ENCODE measurements around the gene TBCD. TPM values are rescaled to one million over a fixed set of nuclear protein-coding genes. Genes with fewer than 3 reads are reported as not detected.

Gene TBCD
- total RNA-seq, 1 donor from 2014 or later, result 125 TPM

DNA sequence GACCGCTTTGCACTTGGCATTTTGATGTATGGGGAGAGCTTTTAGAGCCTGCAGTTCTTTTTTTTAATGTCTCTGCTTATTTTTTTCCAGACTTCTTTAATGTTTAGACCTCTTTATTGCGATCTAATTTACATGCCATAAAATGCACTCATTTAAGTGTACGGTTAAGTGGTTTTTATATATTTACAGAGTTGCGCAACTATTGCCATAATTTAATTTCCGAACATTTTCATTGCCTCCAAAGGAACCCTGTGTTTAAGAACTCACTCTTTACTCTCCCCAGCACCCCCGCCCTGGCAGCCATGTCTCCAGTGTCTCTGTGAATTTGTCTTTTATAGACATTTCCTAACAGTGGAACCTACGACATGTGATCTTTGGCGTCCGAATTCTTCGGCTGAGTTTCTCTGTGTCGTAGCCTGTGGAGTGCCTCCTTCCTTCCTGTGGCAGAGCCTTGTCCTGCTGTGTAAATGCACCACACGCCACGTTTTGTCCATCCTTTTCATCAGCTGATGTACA, 64.0 kb downstream of the TBCD start:
- intact Hi-C loops (cut with micrococcal nuclease), result no loop called here
- peaks cover 7% of the 10 kb centered on the region for H3K9me3 Mint-ChIP-seq
- no peak overlapping the region for H3K4me3 Mint-ChIP-seq (ENCODE audit: low read depth)
- peaks cover 5% of the 10 kb centered on the region for H3K4me1 Mint-ChIP-seq (ENCODE audit: low read depth)
- H3K27ac Mint-ChIP-seq, result no peak overlapping the region
- no peaks in the 10 kb centered on the region for H3K27me3 Mint-ChIP-seq (ENCODE audit: low read depth)
- DNase-seq (ENCODE audit: low spot score), result no peak
- peaks cover 65% of the 10 kb centered on the region for H3K36me3 Mint-ChIP-seq (ENCODE audit: low read depth)

DNA sequence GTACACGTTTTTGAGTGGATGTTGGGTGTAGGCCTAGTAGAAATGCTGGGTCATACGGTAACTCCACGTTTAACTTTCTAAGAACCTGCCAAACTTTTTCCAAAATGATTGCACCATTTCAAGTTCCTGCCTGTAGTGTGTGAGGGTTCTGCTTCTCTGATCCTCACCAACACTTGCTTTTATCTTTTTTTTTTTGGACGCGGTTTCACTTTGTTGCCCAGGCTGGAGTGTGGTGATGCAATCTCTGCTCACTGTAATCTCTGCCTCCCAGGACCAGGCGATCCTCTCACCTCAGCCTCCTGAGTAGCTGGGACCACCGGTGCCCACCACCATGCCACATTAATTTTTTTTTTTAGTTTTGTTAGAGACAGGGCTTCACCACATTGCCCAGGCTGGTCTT, 64.5 kb downstream of the TBCD start:
- peaks cover 71% of the 10 kb centered on the region for H3K36me3 Mint-ChIP-seq (ENCODE audit: low read depth)
- no peaks in the 10 kb centered on the region for H3K27me3 Mint-ChIP-seq (ENCODE audit: low read depth)
- H3K4me1 Mint-ChIP-seq (ENCODE audit: low read depth), result peaks cover 5% of the 10 kb centered on the region
- no peak for DNase-seq (ENCODE audit: low spot score)
- intact Hi-C loops (cut with micrococcal nuclease), result no loop called here
- H3K4me3 Mint-ChIP-seq (ENCODE audit: low read depth), result no peak overlapping the region
- H3K9me3 Mint-ChIP-seq, result peaks cover 7% of the 10 kb centered on the region
- H3K27ac Mint-ChIP-seq, result no peak overlapping the region

DNA sequence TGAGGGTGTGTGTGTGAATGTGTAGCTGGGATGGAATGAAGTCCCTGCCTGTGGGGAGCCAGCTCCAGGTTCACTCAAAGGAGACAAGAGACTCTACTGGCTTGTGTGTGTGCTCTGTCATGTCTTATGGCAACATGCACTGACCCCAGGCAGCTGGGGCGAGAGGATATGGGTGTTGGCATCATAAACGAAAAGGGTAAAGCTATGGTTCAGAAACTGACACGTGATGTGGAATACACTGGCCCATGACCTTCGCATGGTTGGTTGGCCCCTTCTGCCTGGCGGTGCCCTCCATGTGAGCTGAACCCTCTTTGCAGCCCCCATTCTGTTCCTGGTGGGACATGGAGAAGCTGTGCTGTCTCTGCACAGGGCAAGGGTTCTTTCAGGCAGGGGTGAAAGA, 66.1 kb downstream of the TBCD start:
- H3K4me3 Mint-ChIP-seq (ENCODE audit: low read depth), result no peak overlapping the region
- DNase-seq (ENCODE audit: low spot score), result no peak
- peaks cover 81% of the 10 kb centered on the region for H3K36me3 Mint-ChIP-seq (ENCODE audit: low read depth)
- peaks cover 5% of the 10 kb centered on the region for H3K4me1 Mint-ChIP-seq (ENCODE audit: low read depth)
- intact Hi-C loops (cut with micrococcal nuclease), result no loop called here
- no peak overlapping the region for H3K27ac Mint-ChIP-seq
- no peaks in the 10 kb centered on the region for H3K27me3 Mint-ChIP-seq (ENCODE audit: low read depth)
- peaks cover 7% of the 10 kb centered on the region for H3K9me3 Mint-ChIP-seq

DNA sequence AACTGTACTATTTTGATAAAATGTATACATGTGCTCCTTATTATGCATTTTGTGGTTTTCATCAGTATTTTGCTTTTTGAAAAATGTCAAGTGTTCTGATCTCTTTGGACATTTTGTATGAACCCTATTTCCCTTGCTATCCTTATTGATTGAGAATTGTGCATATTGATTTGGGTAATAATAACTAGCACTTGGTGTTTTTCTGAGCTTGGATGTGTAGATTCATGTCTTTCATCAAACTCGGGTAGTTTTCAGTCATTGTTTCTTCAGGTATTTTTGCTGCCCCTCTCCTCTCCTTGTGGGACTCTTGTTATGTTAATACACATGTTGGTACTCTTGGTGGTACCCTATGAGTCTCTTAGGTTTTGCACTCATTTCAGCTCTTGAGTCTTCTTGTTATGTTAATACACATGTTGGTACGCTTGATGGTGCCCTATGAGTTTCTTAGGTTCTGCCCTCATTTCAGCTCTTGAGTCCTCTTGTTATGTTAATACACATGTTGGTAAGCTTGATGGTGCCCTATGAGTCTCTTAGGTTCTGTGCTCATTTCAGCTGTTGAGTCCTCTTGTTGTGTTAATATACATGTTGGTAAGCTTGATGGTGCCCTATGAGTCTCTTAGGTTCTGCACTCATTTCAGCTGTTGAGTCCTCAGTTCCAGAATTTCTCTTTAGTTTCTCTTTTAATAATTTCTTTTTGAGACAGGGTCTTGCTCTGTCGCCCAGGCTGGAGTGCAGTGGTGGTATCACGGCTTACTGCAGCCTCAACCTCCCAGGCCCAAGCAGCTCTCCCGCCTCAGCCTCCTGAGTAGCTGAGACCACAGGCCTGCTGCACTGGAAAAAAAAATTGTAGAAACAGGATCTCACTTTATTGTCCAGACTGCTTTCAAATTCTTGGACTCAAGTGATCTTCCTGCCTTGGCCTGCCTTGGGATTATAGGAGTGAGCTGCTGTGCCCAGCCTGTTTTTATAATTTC, 68.7 kb downstream of the TBCD start:
- Mint-ChIP-seq H3K9me3 (peaks cover 7% of the 10 kb centered on the region), H3K4me3 (ENCODE audit: low read depth) (no peak overlapping the region), H3K36me3 (ENCODE audit: low read depth) (peaks cover 63% of the 10 kb centered on the region), H3K27ac (no peak overlapping the region), H3K27me3 (ENCODE audit: low read depth) (no peaks in the 10 kb centered on the region), H3K4me1 (ENCODE audit: low read depth) (peaks cover under 1% of the 10 kb centered on the region)
- intact Hi-C loops (cut with micrococcal nuclease), result no loop called here
- DNase-seq (ENCODE audit: low spot score), result no peak

DNA sequence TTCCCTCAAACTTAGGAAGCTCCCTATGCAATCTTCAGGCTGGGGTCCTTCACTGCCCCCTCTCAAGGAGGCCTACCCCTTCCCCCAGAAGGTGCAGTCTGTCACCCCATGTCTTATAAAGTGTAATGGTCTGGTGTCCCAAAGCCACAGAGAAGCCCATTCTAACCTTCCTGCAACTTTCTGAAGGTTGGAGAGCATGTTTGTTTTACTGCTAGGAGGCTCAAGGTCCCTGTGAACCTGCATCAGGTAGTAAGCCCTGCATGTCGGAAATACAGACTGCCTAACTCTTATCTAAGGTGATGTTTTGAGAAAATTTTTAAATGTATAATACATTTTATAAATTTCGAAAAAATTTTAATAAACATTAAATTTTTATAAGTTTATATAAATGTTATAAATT, 69.7 kb downstream of the TBCD start:
- no peak for DNase-seq (ENCODE audit: low spot score)
- Mint-ChIP-seq H3K4me1 (ENCODE audit: low read depth) (no peaks in the 10 kb centered on the region), H3K36me3 (ENCODE audit: low read depth) (peaks cover 53% of the 10 kb centered on the region), H3K9me3 (peaks cover 7% of the 10 kb centered on the region), H3K27me3 (ENCODE audit: low read depth) (no peaks in the 10 kb centered on the region), H3K27ac (no peak overlapping the region), H3K4me3 (ENCODE audit: low read depth) (no peak overlapping the region)
- intact Hi-C loops (cut with micrococcal nuclease), result no loop called here

DNA sequence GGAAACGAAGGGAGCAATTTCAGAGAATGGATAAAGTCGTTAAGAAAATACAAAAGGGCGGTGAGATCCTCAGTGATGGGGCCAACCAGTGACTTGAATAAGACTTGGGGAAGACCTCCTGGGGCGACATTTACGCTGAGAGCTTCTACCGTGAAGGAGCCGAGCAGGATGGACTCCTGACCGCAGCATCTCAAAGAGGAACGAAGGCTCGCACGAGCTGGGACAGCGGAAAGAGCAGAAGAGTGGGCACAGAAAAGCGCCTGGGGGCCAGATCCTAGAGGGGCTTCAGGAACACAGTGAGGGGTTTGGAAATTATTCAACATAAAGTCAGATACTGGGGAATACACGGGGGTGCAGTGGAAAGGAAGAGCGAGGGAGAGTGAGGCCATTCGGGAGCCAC, 70.4 kb downstream of the TBCD start:
- no peak overlapping the region for H3K27ac Mint-ChIP-seq
- peaks cover 52% of the 10 kb centered on the region for H3K36me3 Mint-ChIP-seq (ENCODE audit: low read depth)
- intact Hi-C loops (cut with micrococcal nuclease), result no loop called here
- no peaks in the 10 kb centered on the region for H3K27me3 Mint-ChIP-seq (ENCODE audit: low read depth)
- H3K4me3 Mint-ChIP-seq (ENCODE audit: low read depth), result no peak overlapping the region
- peaks cover 3% of the 10 kb centered on the region for H3K4me1 Mint-ChIP-seq (ENCODE audit: low read depth)
- peaks cover 7% of the 10 kb centered on the region for H3K9me3 Mint-ChIP-seq
- DNase-seq (ENCODE audit: low spot score), result no peak

DNA sequence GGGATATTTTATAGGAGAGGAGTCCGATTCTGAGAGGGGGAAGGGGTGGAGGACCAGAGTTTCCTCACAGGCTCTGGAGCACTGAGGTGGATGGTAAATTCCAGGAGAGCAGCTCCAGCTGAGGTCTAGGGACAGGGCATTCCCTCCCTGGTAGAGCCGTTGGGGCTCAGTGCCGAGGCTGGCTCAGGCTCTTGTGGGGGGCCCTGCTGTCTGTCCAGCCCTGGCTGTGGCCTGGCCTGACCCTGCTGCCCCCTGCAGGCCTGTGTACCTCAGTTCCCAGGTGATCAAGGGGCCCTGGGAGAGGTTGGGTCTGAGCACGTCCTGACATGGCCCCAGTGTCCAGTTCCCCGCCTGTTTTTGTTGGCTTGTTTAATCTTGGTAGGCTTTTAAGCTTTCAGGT, 71.1 kb downstream of the TBCD start:
- peaks cover 54% of the 10 kb centered on the region for H3K36me3 Mint-ChIP-seq (ENCODE audit: low read depth)
- no peak overlapping the region for H3K27ac Mint-ChIP-seq
- H3K9me3 Mint-ChIP-seq, result peaks cover 12% of the 10 kb centered on the region
- H3K27me3 Mint-ChIP-seq (ENCODE audit: low read depth), result no peaks in the 10 kb centered on the region
- intact Hi-C loops (cut with micrococcal nuclease), result no loop called here
- peaks cover 3% of the 10 kb centered on the region for H3K4me1 Mint-ChIP-seq (ENCODE audit: low read depth)
- H3K4me3 Mint-ChIP-seq (ENCODE audit: low read depth), result no peak overlapping the region
- DNase-seq (ENCODE audit: low spot score), result no peak

DNA sequence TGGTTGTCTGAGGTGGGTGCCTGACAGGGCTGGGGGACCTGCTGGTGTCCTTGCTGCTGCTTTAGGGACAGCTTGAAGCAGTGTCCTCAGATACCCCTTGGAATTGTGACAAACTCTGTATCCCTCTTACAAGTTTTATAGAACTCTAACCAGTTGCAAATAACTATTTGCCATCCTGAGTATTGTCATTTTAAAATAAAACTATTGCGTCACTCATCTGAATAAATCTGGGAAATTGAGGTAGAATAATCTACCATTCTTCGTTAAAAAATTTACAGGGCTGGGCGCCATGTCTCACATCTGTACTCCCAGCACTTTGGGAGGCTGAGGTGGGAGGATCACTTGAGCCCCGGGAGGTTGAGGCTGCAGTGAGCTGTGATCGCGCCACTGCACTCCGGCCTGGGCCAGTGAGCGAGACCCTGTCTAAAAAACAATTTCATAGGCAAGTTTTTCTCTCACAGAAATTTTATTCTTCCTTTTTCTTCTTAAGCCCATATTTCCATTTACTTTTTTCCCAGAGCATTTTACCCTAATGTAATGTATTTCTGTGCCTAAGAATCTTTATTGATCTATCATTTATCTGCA, 73.8 kb downstream of the TBCD start:
- no peak for DNase-seq (ENCODE audit: low spot score)
- H3K4me3 Mint-ChIP-seq (ENCODE audit: low read depth), result no peak overlapping the region
- no peaks in the 10 kb centered on the region for H3K27me3 Mint-ChIP-seq (ENCODE audit: low read depth)
- intact Hi-C loops (cut with micrococcal nuclease), result no loop called here
- H3K4me1 Mint-ChIP-seq (ENCODE audit: low read depth), result peaks cover 3% of the 10 kb centered on the region
- H3K9me3 Mint-ChIP-seq, result peaks cover 6% of the 10 kb centered on the region
- H3K27ac Mint-ChIP-seq, result no peak overlapping the region
- H3K36me3 Mint-ChIP-seq (ENCODE audit: low read depth), result peaks cover 42% of the 10 kb centered on the region

DNA sequence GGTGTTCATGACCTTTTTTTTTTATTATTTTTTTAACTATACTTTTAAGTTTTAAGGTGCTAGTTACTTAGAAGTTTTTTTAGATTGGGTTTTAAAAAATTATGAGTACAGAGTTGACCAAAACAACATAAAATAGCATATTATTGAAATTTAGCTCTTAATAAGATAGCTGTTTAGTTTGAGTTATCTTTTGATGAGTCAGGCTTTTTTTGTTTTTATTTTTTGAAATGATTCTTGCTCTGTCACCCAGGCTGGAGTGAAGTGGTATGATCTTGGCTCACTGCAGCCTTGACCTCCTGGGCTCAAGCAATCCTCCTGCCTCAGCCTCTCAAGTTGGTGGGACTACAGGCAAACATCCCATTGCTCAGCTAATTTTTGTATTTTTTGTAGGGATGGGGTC, 74.3 kb downstream of the TBCD start:
- Mint-ChIP-seq H3K4me1 (ENCODE audit: low read depth) (peaks cover 3% of the 10 kb centered on the region), H3K27ac (no peak overlapping the region), H3K36me3 (ENCODE audit: low read depth) (peaks cover 37% of the 10 kb centered on the region), H3K27me3 (ENCODE audit: low read depth) (no peaks in the 10 kb centered on the region), H3K4me3 (ENCODE audit: low read depth) (no peak overlapping the region), H3K9me3 (peaks cover 5% of the 10 kb centered on the region)
- no peak for DNase-seq (ENCODE audit: low spot score)
- intact Hi-C loops (cut with micrococcal nuclease), result no loop called here

DNA sequence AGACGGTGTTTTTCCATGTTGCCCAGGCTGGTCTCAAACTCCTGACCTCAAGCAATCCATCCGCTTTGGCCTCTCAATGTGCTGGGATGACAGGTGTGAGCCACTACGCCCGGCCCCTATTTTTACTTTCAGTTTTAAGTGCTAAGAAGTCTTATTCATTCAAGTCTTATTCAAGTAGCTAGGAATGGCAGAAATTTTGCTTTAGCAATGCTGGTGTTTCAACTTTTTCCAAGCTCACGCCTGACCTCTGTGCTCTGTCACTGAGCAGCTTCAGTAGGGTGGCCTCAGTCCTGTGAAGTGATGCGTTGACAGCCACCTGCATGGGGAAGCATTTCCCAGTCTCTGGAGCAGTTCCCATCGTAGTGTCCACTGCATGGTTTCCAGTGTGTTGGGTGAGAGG, 75.1 kb downstream of the TBCD start:
- Mint-ChIP-seq H3K9me3 (peaks cover 5% of the 10 kb centered on the region), H3K27me3 (ENCODE audit: low read depth) (no peaks in the 10 kb centered on the region), H3K27ac (no peak overlapping the region), H3K4me3 (ENCODE audit: low read depth) (no peak overlapping the region), H3K4me1 (ENCODE audit: low read depth) (peaks cover 3% of the 10 kb centered on the region), H3K36me3 (ENCODE audit: low read depth) (peaks cover 34% of the 10 kb centered on the region)
- no peak for DNase-seq (ENCODE audit: low spot score)
- intact Hi-C loops (cut with micrococcal nuclease), result no loop called here

DNA sequence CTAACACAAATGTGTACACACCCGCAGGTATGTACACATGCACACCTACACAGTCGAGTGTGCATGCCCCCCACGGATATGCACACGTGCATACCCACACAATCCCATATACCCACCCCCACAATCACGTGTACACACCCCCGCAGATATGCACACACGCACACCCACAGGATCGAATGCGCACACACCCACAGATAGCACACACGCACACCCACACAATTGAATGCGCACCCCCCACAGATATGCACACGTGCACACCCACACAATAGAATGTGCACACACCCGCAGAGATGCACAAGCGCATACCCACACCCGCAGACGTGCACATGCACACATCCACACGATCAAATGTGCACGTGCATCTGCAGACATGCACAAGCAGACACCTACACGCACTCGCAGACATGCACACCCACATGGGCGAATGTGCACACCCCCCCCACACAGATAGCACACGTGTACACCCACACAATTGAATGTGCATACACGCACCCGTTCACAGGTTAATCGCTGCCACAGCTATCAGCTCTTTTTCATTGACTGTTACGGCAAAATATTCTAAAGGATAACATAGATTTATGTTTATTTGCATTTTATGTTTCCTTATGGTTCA, 77.1 kb downstream of the TBCD start:
- intact Hi-C loops (cut with micrococcal nuclease), result no loop called here

DNA sequence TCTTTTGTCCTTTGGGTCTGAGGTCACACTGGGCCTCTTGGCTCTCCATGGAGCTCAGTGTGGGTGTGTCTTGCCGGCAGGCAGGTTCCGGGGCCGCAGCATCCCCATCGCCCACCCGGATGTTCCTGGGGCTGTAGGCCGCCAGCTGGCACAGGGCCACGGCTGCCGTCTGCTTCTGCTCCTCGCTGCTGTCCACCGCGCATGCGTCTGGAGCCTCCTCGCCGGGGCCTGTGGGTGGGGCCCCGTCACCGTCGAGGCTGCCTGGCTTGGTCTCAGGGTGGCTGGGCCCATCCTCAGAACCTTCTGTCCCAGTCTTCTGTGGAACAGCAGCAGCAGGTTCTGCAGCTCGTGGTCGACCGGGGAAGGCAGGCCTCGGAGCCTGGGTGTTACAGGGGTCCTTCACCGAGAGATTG, 78.4 kb downstream of the TBCD start:
- peaks cover 5% of the 10 kb centered on the region for H3K9me3 Mint-ChIP-seq

More for the DNA sequence above, 77.1 kb downstream of the TBCD start:
- Mint-ChIP-seq H3K36me3 (ENCODE audit: low read depth) (peaks cover 25% of the 10 kb centered on the region), H3K27ac (no peak overlapping the region), H3K9me3 (peaks cover 5% of the 10 kb centered on the region), H3K4me3 (ENCODE audit: low read depth) (no peak overlapping the region), H3K4me1 (ENCODE audit: low read depth) (peaks cover 3% of the 10 kb centered on the region), H3K27me3 (ENCODE audit: low read depth) (no peaks in the 10 kb centered on the region)
- DNase-seq (ENCODE audit: low spot score), result no peak

More for the DNA sequence above, 78.4 kb downstream of the TBCD start:
- peaks cover 25% of the 10 kb centered on the region for H3K36me3 Mint-ChIP-seq (ENCODE audit: low read depth)
- peaks cover 3% of the 10 kb centered on the region for H3K4me1 Mint-ChIP-seq (ENCODE audit: low read depth)
- DNase-seq (ENCODE audit: low spot score), result no peak
- intact Hi-C loops (cut with micrococcal nuclease), result no loop called here
- no peaks in the 10 kb centered on the region for H3K27me3 Mint-ChIP-seq (ENCODE audit: low read depth)
- H3K4me3 Mint-ChIP-seq (ENCODE audit: low read depth), result no peak overlapping the region
- no peak overlapping the region for H3K27ac Mint-ChIP-seq
